8988T (cell line): ENCODE measurements around the gene APH1B.
"Not testable (repeated sequence)": the region's sequence is repeated elsewhere in the genome, so short reads cannot be mapped to it uniquely, and the experiment has no call there.

Source experiments
- DNase-seq: peaks from one replicate; pipeline ENCODE4 v3.0.0; 2011

Gene APH1B

DNA sequence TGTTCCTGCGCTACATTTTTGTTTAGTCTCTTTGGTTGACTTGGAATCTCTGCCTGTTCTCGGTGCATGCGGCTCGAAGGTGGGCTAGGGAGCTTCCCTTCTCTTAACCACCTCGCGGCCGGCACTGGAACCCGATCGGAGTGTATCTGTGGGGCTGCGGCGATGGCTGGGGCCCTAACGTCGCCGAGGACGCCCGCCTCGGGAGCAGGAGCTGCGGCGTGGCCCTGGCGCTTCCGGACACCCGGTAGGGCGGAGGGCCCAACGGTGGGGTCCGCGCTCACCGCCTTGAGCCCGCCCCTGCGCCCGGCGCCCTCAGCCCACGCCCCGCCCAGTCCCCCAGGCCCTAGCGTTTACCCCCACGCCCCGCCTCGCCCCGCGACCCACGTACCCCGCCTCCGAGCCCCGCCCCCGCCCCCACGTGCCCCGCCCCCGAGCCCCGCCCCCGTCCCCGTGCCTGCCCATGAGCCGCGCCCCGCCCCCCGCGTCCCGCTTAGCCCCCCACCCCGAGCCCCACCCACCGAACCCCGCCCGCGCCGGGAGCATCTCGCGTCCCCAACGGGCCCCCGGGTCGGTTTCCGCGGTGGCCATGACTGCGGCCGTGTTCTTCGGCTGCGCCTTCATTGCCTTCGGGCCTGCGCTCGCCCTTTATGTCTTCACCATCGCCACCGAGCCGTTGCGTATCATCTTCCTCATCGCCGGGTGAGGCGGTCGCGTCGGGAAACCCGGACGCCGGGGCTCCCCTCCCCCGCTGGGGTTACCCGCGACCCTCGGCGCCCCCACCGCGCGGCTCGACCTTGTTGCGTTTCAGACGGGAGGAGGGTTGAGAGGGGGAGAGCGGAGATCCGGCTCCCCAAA is at the start of gene APH1B:
Gene APH1B (plus strand): TSS at position 568 of the 855 bp plus-strand sequence. CDS start 19 bp downstream, at position 587.
- DNase-seq = peak; percentile 33

DNA sequence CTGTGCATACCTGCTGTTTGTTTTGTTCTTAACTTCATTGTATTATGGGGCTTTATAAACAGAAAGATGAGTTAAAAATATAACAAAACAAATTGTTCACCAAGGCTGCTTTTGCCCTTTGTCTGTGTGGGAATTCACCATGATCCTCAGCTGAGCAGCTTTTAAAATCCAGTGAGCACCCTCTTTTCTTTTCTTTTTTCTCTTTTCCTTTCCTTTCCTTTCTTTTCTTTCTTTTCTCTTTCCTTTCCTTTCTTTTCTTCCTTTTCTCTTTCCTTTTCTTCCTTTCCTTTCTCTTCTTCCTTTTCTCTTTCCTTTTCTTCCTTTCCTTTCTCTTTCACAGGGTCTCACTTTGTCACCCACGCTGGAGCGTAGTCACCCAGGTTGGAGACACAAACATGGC is 49.7 kb upstream of the APH1B start:
- no peak for DNase-seq

DNA sequence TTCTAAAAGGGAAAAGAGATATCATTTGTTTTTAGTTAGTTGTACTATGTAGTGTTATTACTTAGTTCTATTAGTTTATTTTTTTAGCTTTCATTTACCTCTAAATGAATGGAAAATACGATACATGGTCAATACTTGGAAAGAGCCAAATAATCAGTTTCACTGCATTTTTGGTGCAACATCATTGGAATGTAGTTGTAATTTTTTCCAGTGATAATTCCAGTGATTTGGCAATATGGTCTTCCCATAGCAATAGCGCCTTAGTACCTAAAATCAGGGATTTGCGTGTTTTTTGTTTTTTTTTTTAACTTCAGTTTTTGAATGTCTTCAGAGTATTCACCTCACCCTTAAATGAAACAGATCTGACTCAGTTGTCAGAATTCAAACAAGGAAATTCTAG is 46.2 kb upstream of the APH1B start:
- DNase-seq = no peak

DNA sequence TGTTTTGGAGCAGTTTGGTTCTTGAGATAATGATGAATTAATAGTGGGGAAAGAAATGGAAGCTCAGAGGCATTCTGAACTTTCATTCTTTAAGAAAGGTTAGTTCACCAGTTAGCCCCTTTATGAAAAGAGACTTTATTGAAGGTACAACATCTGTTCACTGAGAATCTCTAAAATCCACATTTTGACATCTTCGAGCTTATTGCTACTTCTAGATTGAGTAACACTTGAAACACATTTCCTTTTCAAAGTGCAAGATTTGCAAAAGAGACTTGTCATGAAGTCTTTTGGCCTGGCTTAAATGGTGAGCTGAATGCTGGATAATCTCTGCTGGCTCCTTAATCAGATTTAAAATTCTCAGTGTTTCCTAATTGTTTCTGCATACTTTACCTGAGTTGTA is 45.7 kb upstream of the APH1B start:
- no peak for DNase-seq

DNA sequence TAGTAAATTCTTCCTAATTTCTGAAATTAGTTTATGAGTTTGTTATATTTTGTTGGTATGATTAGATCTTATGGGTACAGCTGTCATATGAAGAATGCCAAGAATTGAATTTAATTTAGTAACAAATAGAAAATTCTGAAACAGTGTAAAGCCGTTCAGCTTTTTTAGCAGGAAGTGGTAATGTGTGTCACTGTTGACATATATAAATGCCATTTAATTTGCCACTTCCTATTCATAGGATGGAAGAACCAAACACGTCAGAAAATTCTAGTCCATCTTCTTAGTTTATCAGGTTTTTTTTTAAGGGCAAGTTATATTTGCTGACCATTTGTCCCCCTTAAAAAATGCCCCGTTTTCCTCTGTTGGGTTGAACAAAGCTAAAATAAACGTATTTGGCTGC is 45.0 kb upstream of the APH1B start:
- no peak for DNase-seq

DNA sequence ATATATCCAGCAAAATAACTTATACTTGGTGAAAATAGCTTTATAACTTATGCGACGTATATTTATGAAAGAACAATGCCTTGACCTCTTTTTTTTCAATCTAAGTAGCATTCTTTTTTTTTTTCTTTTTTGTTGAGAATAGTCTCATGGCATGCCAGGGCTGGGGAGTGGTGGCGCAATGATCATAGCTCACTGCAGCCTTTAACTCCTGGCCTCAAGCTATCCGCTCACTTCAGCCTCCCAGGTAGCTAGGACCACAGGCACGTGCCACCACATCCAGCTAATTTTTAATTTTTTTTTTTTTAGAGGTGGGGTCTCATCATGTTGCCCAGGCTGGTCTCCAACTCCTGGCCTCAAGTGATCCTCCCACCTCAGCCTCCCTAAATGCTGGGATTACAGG is 44.5 kb upstream of the APH1B start:
- DNase-seq = no peak

DNA sequence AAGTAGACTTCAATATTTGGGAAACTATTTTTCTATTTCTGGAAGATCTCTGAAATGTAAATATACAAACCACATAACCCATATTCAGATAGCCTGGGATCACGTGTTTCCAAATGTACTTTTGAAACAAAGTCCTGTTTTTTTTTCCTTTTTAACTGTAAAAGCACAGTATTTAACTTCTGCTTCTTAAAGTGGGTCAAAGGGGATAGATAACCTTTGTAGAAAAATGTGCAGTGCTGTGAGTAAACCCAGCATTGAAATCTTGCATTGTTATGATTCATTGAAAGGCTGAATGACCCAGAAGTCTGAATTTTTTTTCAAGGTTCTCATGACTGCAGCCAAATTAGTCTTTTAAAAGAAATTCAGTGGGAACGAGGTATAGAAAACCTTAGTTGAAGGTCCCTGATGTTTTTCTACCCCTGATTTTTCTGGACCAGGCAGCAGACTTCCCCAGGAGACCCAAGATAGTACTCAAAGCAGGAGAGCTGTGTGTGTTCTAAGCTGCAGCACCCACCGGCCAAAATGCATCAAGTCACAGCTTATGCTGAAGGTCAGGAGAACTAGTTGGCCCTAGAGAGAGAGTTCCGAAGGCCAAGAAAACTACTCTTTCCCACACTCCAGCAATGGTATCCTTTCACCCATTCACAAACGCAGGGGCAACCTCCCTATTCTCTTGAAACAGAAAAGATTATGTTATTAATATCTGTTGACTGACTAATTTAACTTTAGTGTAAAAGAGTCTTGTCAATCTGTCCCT is 43.6 kb upstream of the APH1B start:
- no peak for DNase-seq

DNA sequence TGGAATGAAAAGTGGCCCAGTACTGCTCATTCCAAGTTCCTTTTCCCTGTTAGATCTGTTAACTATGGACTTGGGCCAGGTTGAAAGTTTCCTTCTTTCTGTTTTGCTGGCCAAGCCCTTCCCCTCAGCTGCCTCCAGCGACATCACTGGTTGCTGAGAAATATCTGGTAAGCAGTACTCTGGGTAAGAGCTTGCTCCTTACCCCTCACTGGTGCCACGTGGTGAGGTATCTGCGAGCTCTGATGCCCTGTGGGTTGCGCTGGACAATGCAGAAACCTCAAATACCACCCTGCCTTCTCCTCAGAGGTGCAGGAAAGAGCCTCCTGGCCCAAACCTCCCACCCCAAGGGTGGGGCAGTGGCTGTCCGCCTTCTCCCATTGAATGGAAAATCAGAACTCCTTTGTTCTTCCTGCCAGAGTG is 42.9 kb upstream of the APH1B start:
- no peak for DNase-seq

DNA sequence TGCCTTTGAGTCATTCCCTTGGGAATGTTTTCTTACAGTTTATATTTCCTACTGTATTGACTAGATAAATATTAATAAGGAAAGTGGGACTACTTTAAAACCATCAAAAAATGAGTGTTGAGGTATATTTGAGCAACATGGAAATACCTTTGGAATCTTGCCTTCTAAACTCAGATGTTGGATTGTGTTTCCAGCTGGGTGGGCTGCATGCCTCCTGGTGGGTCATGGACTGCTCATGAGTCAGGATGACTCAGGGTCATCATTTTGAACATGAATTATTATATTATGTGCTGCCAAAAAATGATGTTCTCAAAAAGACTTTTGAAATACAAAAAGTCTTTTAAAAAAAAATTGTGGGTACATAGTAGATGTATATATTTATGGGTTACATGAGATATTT is 41.1 kb upstream of the APH1B start:
- DNase-seq = no peak

DNA sequence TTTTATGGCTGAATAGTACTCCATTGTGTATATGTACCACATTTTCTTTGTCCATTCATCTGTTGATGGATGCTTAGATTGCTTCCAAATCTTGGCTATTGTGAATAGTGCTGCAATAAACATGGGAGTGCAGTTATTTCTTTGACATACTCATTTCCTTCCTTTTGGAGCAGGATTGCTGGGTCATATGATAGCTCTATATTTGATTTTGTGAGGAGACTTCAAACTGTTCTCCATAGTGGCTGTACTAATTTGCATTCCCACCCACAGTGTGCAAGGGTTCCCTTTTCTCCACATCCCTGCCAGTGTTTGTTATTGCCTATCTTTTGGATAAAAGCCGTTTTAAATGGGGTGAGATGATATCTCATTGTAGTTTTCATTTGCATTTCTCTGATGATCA is 40.3 kb upstream of the APH1B start:
- DNase-seq = not testable (repeated sequence)

DNA sequence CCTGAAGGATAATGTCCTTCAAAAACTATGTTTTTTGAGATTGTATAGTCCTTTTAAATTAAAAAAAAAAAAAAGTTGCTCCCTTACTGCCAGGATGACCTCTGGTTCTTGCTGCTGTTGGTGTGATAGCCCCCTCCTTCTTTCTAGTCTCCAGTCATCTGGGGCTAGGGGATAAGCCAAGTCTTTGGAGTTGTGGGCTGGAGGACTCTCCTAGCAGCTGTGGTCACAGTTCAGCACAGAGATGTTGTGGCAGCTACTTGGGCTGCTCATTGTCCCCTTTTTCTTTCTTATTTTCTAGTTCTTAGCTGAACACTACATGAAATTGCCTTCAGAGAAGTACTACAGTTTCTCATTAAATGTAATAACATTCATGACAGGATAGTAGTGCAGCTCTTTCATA is 39.2 kb upstream of the APH1B start:
- DNase-seq = no peak

DNA sequence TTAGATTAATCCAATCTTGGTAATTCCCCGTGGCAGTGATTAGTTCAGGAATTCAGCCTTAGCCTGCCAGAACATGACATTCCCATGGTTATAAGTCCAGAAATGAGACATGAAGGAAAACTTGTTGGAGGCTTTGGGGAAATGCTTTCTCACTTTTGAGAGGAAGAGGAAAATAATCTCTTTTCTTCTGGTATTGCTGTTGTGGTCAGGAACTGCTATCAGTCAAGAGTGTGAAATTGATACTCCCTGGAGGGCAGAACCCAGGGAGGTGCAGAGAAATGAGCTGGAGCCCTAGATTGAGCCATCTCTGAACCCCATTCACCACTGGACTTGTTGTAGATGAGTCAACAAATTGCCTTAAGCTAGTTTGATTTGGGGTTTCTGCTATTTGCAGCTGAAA is 38.6 kb upstream of the APH1B start:
- DNase-seq = no peak

DNA sequence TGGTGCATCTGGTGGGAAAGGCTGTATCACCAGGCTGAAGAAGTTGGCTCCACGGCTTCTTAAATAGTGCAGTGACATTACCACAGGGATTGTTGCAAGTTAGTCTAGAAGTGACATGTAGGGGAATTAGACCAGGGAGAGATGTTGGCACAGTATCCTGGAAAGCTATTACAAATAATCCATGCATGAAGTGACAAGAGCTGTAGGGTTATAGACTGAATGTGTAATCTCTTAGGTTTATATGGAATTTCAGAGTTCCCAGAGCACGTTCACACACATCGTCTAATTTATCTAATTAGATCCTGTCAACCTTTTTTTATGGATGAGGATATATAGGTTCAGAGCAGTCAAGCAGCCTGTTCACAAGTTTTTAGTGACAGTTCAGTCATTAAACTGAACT is 37.3 kb upstream of the APH1B start:
- no peak for DNase-seq

DNA sequence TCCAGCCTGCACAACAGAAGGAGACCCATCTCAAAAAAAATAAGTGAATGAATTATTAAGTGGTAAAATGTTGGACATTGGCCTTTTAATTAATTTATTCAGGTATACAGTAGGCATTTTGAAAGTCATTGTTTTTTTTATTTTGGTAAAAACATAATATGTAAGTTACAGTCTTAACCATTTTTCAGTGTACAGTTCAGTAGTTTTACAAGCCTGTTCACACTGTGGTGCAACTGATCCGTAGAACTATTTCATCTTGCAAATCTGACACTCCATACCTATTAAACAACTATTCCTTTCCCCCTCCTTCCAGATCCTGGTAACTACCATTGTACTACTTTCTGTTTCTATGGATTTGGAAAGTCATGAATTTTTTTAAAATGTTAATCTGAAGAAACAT is 36.1 kb upstream of the APH1B start:
- no peak for DNase-seq

DNA sequence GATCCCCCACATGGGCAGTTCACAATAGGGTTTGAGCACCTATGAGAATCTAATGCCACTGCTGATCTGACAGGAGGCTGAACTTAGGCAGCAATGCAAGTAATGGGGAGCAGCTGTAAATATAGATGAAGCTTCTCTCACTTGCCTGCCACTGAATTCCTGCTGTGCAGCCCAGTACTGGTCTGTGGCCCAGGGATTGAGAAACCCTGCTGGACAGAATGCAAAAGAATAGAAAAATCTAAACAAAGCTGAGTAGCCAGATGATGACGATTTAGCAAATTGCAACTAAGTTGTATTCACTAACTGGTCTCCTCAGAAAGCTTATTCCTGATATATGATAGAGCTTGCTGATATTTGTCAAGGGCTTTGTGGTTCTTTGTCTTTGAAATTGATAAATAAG is 34.3 kb upstream of the APH1B start:
- no peak for DNase-seq

DNA sequence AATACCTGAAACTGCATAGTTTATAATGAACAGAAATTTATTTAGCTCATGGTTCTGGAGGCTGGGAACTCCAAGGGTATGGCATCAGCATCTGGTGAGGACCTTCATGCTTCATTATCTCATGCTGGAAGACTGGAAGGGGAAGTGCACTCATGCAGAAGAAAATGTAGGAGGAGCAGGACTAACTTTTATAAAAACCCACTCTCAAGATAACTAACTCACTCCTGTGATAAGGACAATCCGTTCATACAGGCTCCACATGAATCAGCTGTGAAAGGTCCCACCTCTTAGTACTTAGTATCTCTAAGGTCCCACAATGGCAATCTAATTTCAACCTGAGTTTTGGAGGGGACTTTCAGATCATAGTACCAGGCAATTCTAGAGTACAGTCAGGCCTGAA is 33.6 kb upstream of the APH1B start:
- no peak for DNase-seq

DNA sequence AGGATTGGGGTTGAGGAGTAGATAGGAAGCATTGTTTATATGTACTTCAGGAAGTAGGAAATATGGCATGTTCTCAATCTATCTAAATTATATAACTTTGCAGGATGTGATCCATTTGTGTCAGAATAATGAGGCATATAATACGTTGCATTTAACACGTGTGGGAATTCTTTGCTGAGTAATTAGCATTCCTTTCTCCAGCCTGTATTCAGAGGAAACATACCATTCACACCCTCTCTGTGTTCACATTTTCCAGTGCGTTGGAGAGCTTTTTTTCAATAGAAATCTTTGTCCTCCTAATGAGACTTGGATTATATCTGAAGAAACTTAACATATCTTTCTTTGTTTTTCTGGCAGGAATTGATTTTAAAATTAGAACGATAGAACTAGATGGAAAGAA is 33.0 kb upstream of the APH1B start:
- DNase-seq = no peak

DNA sequence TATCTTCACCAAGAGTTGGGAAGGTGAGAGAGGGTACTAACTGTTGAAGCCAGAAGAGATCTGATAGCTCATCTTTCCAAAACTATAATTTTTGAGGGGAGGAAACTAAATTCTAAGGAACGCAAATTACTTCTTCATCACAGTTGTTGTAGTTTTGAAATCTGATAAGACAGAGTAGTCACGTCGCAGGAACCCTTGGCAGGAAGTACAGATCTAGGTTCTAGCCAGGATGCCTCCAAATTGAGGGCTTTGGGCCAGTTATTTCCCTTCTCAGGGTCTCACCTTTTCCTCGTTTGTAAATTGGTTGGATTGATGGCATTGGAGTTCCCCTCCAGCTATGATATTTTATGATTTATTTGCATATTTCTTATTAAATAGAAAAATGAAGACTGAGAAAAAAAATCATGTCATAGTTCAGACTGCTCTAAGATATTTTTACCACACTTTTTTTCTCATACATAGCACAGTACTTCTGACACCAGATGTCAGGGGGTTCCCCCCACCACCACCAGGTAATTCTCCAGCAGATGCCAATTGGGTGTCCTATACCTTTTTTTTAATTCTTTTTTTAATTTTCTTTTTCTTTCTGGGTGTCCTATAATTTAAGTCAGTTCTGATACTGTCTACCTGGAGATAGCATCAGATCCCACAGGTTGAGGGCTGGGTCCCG is 32.3 kb upstream of the APH1B start:
- no peak for DNase-seq

DNA sequence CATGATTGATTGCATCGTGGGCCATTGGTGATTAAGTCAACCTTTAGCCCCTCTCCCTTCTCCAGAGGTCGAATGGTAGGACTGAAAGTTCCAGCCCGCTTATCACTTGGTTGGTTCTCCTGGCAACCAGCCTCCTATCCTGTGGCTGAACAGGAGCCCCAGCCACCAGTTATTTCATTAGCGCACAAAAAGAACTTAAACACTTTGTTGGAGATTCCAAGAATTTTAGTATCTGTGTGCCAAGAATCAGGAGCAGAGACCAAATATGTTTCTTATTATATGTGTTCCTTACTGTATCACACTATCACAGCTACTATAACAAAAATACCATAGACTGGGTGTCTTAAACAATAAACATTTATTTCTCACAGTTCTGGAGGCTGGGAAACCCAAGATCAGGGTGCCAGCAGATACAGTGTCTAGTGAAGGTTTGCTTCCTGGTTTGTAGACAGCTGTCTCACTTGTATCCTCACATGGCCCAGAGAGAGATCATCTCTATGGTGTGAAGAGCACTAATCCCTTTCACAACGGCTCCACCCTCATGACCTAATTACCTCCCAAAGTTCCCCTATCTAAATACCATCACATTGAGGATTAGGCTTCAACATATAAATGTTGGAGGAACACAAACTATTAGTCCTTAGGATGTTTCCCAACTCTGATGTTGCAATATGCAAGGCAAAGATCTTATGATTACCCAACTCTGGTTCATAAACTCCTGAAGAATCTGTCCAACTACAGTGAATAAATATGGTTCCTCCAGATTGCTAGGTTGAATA is 30.5 kb upstream of the APH1B start:
- DNase-seq = no peak

DNA sequence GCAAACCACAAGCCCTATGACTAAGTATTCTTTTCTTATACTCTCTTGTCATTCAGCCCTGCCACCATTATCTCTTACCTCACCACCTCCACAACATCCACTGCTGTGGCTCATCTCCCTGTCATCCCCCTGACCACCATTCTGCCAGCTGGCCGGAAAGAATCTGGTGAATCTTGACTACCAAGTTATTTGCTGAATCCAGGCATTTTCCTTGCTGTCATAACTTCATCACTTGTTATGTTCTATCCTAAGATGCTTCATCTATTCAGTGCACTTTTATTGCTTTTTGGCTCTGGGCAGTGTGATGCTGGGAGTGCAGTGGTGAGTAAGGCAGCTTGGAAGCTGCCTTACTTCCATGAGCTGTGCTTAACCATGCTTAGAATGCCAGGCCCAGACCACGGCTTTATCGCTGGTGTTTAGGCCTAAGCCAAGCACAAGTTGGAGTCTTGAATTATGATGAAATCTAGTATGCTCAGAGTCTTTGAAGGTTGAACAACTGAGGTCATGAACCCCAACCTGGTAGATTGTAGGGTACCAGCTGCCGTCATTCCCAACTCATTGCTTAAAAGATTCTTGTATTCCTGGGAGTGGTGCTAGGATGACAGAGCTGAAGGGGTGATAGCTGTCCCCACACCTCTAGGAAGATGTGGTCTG is 27.0 kb upstream of the APH1B start:
- no peak for DNase-seq

DNA sequence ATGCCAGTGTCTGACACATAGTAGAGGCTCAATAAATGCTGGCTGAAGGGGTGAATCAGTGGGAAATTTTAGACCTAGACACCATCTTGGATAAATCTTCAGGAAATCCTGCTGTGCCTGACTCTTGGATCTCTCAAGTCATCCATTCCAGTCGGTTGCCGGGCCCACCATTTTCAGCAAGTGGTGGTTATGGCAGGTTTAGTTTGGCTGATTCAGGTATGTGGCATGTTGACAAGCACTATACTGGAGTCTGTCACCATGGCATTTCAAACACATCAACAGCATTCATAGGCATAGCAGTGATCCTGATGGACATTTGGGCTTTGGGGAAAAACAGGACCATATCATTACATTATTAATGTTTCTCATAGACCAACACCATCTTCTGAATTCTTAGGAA is 25.7 kb upstream of the APH1B start:
- no peak for DNase-seq

DNA sequence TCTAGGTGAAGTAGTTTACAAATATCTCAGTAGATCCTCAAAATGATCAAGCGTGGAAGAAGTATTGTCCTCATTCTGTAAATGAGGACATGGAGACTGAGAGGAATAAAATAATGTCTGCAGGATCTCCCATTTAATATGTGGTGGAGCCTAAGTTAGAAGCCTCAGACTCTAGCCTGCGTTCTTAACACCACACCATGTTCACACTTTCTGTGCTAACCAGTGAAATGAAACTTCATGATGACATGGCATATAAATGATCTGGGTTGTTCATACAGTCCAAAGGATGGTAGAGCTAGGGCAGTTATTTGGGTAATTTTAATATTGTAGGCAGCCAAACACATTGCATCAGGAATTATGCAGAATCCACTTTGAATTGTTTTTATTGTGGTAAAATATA is 25.1 kb upstream of the APH1B start:
- DNase-seq = no peak

DNA sequence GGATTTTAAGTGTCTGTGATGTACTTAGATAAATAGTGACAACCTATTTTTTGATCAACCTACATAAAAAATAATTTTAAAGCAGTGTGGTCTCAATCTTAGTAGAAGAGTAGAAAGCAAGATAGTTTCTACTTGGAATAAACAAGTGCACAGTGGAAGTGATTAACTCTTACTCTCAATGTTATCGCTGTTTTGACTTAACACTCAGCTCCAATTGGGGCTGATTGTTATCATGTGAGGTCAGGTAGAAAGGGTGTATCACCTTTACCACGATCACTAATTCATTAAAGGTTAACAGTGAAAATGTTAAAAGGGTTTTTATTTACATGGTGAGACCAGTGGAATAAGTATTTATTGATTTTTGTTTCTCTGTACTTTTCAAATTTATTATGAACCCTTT is 22.4 kb upstream of the APH1B start:
- no peak for DNase-seq
